GM12878 (cell line): Measurements from ENCODE around the gene ZNF25. TPM values are rescaled to one million over a fixed set of nuclear protein-coding genes. Genes with fewer than 3 reads are reported as not detected.
"Not testable (repeated sequence)": the region's sequence is repeated elsewhere in the genome, so short reads cannot be mapped to it uniquely, and the experiment has no call there.

Experiments
- ATAC-seq: fragments of 200-7000 bp; cut with Tn5 transposase; 3 replicates; pipeline ENCODE4 v1.9.1; 2020; ENCODE audit warnings: mild to moderate bottlenecking, moderate library complexity
- BruUV-seq: library from RNA; stranded (reverse); fragments of 400-500 nt; replicated peaks from 2 replicates; lab custom pipeline; 2021; lab: Mats Ljungman, UMichigan
- CTCF ChIA-PET: fragments of 300-600 bp; sonication (Branson Sonifier 250); formaldehyde crosslinking; extraction: SDS; loops from one replicate; lab custom pipeline; 2021; ENCODE audit warnings: inconsistent platforms; lab: Yijun Ruan, JAX
- POLR2A ChIA-PET: fragments of 350-600 bp; formaldehyde crosslinking; extraction: SDS; loops from one replicate; lab custom pipeline; 2021; ENCODE audit warnings: inconsistent platforms; lab: Charles Lee
- RAD21 ChIA-PET: fragments of 300-600 bp; sonication (Branson Sonifier 250); formaldehyde crosslinking; loops from one replicate; lab custom pipeline; 2023; ENCODE audit warnings: antibody characterized with exemption; ENCODE audit not compliant: unreplicated experiment; lab: Charles Lee
- SMC1A ChIA-PET: fragments of 300-600 bp; sonication (Branson Sonifier 250); formaldehyde crosslinking; loops from one replicate; lab custom pipeline; 2023; ENCODE audit not compliant: unreplicated experiment, uncharacterized antibody; lab: Charles Lee
- DNase-seq: peaks from one replicate; pipeline ENCODE4 v3.0.0-alpha.2; 2011; ENCODE audit warnings: low read depth, low spot score
- FAIRE-seq: peaks from 3 replicates; lab custom pipeline; 2011; peaks lifted over from hg19 to GRCh38; lab: Jason Lieb, UNC
- H2AFZ ChIP-seq: 2 replicates; pipeline ENCODE4 v1.6.0; 2011; ENCODE audit warnings: low read depth, low read length, control low read depth; ENCODE audit not compliant: control insufficient read depth
- H3K27ac ChIP-seq: 2 replicates; pipeline ENCODE4 v1.5.1; 2011; ENCODE audit warnings: control low read depth; ENCODE audit not compliant: control insufficient read depth, insufficient read depth
- H3K27me3 ChIP-seq, 2 experiments: replicated peaks in 1 of 2; 2 replicates each; pipeline versions ENCODE4 v1.6.0 to v1.6.1; 2011; ENCODE audit warnings: low read length in 1 of 2; ENCODE audit not compliant: control insufficient read depth in 2 of 2, insufficient read depth in 2 of 2
- H3K36me3 ChIP-seq, 2 experiments: 2 replicates each; pipeline ENCODE4 v1.5.1; 2011; ENCODE audit warnings: low read length in 1 of 2; ENCODE audit not compliant: control insufficient read depth in 2 of 2, insufficient read depth in 2 of 2
- H3K4me1 ChIP-seq: 2 replicates; pipeline ENCODE4 v1.6.1; 2011; ENCODE audit warnings: mild to moderate bottlenecking, low read length, moderate library complexity, mixed read lengths; ENCODE audit not compliant: control insufficient read depth, insufficient read depth
- H3K4me2 ChIP-seq: 2 replicates; pipeline ENCODE4 v1.6.0; 2011; ENCODE audit warnings: control low read depth; ENCODE audit not compliant: control insufficient read depth, insufficient read depth
- H3K4me3 ChIP-seq: fragments of 200-600 bp; sonication (generic); 2 replicates; pipeline ENCODE4 v1.5.1; 2016
- H3K79me2 ChIP-seq: 2 replicates; pipeline ENCODE4 v1.6.0; 2011; ENCODE audit warnings: low read length; ENCODE audit not compliant: control insufficient read depth, insufficient read depth
- H3K9ac ChIP-seq: 2 replicates; pipeline ENCODE4 v1.8.0; 2011; ENCODE audit warnings: low read length, control low read depth, mixed read lengths; ENCODE audit not compliant: control insufficient read depth, insufficient read depth
- H3K9me3 ChIP-seq: replicated peaks from 3 replicates; pipeline ENCODE4 v1.5.1; 2011; ENCODE audit warnings: mild to moderate bottlenecking, low read length; ENCODE audit not compliant: control insufficient read depth, insufficient read depth
- H4K20me1 ChIP-seq: 2 replicates; pipeline ENCODE4 v1.6.0; 2011; ENCODE audit not compliant: control insufficient read depth, insufficient read depth
- ASH2L ChIP-seq: fragments of 300-600, 200-600 bp; sonication (generic); IDR thresholded peaks from 2 replicates; pipeline ENCODE4 v1.6.1; 2017; ENCODE audit warnings: low read depth, mild to moderate bottlenecking, borderline replicate concordance
- BCL11A ChIP-seq: IDR thresholded peaks from 2 replicates; pipeline ENCODE4 v1.6.1; 2011; ENCODE audit warnings: low read depth, low read length
- FOXK2 ChIP-seq: fragments of 450-650 bp; IDR thresholded peaks from 2 replicates; pipeline ENCODE4 v1.6.1; 2017; ENCODE audit warnings: mild to moderate bottlenecking, moderate library complexity
- JUND ChIP-seq: IDR thresholded peaks from 2 replicates; pipeline ENCODE4 v1.6.1; 2012; ENCODE audit warnings: low read depth, mild to moderate bottlenecking, low read length, improper control_type of control experiment, moderate library complexity
- TBL1XR1 ChIP-seq: IDR thresholded peaks from 2 replicates; pipeline ENCODE4 v1.6.1; 2012; ENCODE audit warnings: low read depth, low read length, improper control_type of control experiment
- WGBS: methylation state at CpG from one replicate; pipeline ENCODE4 v1.1.6; 2016; ENCODE audit warnings: low lambda C conversion rate; ENCODE audit not compliant: insufficient replicate concordance, insufficient coverage; ENCODE audit errors: missing lambda C conversion rate; 5-methylcytosine and 5-hydroxymethylcytosine counted together
- in situ Hi-C: fragments of 300-500 bp; cut with MboI; formaldehyde crosslinking; loops from 9 replicates; pipeline ENCODE4 v1.14.3; 2018; ENCODE audit warnings: mixed read lengths
- intact Hi-C: fragments of 100-400 bp; cut with micrococcal nuclease; formaldehyde crosslinking; loops from one replicate; pipeline ENCODE4 v1.14.2; 2022; ENCODE audit not compliant: unreplicated experiment
- polyA plus RNA-seq, 11 experiments: library from polyadenylated mRNA; depleted of rRNA in 4 of 11; unstranded in 6 of 11; stranded (reverse) in 5 of 11; fragments of >200 nt; fragmentation: Nextera tagmentation in 4 of 11; fragmentation: Illumina TruSeq in 1 of 11; extraction: Ambion mirVana in 4 of 11; extraction: Trizol in 1 of 11; gene quantifications; 1 replicate in 1 of 11; 2 replicates in 10 of 11; pipeline versions ENCODE4 v1.2.1 to v1.2.3, GENCODE V29; 2011 to 2016; ENCODE audit warnings: inconsistent platforms in 2 of 11, missing spikeins in 2 of 11, low read depth in 1 of 11
- total RNA-seq, 4 experiments: library from RNA; depleted of rRNA in 3 of 4; stranded (reverse); fragments of >200 nt in 3 of 4; fragmentation: Illumina TruSeq in 1 of 4; extraction: Trizol in 1 of 4; gene quantifications; 2 replicates each; pipeline versions ENCODE4 v1.2.1 to v1.2.3, GENCODE V29; 2013 to 2021
- TF ChIP-seq, protein P1 (sequence below): IDR thresholded peaks from 2 replicates; pipeline ENCODE4 v1.6.1; 2012; ENCODE audit warnings: mild to moderate bottlenecking, low read depth, low read length

Gene ZNF25
- total and polyA plus RNA-seq, 10 of the 15 experiments (the other 5 are each of a cell fraction or from before 2014, with no cell fraction given), result 1.0 to 6.8 (median 3.2) TPM

DNA sequence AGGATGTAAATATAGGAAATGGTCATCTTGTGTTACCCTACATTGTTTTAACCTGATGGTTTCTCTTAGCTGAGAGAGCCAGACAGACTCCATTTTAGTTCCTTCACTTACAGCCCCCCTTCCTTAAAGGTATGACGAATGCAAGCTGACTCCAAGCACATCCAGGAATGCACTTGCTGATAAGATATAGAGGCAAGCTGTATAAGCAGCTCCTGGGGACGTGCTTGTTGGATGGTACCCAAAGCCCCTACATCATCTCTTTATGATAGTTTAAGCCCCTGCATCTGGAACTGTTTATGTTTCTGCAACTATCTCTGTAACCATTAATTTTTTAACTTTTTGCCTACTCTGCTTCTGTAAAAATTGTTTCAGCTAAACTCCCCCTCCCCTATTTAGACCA, 41.7 kb downstream of the ZNF25 start (continued):
- TF ChIP-seq, protein P1, sequence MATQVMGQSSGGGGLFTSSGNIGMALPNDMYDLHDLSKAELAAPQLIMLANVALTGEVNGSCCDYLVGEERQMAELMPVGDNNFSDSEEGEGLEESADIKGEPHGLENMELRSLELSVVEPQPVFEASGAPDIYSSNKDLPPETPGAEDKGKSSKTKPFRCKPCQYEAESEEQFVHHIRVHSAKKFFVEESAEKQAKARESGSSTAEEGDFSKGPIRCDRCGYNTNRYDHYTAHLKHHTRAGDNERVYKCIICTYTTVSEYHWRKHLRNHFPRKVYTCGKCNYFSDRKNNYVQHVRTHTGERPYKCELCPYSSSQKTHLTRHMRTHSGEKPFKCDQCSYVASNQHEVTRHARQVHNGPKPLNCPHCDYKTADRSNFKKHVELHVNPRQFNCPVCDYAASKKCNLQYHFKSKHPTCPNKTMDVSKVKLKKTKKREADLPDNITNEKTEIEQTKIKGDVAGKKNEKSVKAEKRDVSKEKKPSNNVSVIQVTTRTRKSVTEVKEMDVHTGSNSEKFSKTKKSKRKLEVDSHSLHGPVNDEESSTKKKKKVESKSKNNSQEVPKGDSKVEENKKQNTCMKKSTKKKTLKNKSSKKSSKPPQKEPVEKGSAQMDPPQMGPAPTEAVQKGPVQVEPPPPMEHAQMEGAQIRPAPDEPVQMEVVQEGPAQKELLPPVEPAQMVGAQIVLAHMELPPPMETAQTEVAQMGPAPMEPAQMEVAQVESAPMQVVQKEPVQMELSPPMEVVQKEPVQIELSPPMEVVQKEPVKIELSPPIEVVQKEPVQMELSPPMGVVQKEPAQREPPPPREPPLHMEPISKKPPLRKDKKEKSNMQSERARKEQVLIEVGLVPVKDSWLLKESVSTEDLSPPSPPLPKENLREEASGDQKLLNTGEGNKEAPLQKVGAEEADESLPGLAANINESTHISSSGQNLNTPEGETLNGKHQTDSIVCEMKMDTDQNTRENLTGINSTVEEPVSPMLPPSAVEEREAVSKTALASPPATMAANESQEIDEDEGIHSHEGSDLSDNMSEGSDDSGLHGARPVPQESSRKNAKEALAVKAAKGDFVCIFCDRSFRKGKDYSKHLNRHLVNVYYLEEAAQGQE, result no peak
- no peak for TF ChIP-seq BCL11A
- no peak for TF ChIP-seq TBL1XR1
- TF ChIP-seq JUND, result no peak
- TF ChIP-seq, all 136 proteins: peak for 0

DNA sequence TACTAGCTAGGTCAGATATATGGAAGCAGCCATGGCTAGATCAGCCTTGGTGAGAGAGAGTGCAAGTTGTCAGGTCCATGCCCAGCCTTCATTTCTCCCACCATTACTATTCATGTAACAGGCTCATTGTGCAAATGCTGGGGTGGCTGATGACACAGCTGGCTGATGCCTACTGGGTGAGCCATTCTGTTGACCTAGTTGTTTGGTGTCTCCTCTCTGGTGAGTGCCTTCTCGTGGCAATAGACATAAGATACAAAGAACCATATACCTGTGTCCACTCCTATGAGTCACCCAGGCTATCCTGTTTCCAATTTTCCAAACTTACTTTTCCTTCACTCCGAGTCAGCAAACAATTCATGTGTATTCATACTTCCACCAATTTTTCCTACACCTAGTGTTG, 46.0 kb downstream of the ZNF25 start:
- Histone ChIP-seq H4K20me1 (no peaks in the 10 kb centered on the region), H3K4me2 (no peak overlapping the region), H3K79me2 (no peaks in the 10 kb centered on the region), H3K36me3 (no peaks in the 10 kb centered on the region), H3K27ac (no peak overlapping the region), H2AFZ (no peak overlapping the region), H3K27me3 (no peaks in the 10 kb centered on the region), H3K9ac (no peak overlapping the region), H3K4me3 (no peak overlapping the region), H3K9me3 (no peaks in the 10 kb centered on the region; the same call in 2 of the 3 replicates), H3K4me1 (no peaks in the 10 kb centered on the region)
- DNase-seq (no peak), FAIRE-seq (no peak), ATAC-seq (no peak)
- ChIA-PET CTCF (no interaction called here), RAD21 (no interaction called here), SMC1A (no interaction called here), POLR2A (no interaction called here)
- intact Hi-C loops, result no loop called here
- BruUV-seq, result no TSS peak
- no peak for TF ChIP-seq ASH2L
- no peak for TF ChIP-seq BCL11A
- no peak for TF ChIP-seq FOXK2
- WGBS, result 4% methylated on average over 2 of the region's 2 CpGs
- in situ Hi-C loops, result loop anchor here (25.0 kb wide), 2 partner anchors 1043 to 1457 kb away; no protein-coding TSS in a partner anchor

DNA sequence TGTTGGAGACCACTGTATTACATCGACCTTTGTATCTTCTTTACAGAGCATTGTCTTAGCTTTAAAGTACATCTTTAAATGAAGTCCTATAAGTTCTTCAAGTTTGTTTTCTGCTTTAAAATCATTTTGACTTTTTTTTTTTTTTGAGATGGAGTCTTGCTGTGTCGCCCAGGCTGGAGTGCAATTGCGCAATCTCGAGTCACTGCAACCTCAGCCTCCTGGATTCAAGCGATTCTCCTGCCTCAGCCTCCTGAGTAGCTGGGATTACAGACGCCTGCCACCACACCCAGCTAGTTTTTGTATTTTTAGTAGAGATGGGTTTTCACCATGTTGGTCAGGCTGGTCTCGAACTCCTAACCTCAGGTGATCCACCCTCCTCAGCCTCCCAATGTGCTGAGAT, 68.3 kb downstream of the ZNF25 start:
- H4K20me1 ChIP-seq, H3K36me3 ChIP-seq, H3K9me3 ChIP-seq, FAIRE-seq, ATAC-seq, intact Hi-C loops, H3K4me2 ChIP-seq, DNase-seq, in situ Hi-C loops, BruUV-seq, POLR2A ChIA-PET, H3K9ac ChIP-seq, H3K79me2 ChIP-seq, H3K4me3 ChIP-seq, H3K4me1 ChIP-seq, RAD21 ChIA-PET, H3K27ac ChIP-seq, CTCF ChIA-PET, H2AFZ ChIP-seq, H3K27me3 ChIP-seq, SMC1A ChIA-PET: not testable (repeated sequence)
- 42% methylated on average over 7 of the region's 7 CpGs for WGBS
